A549 treated with AZD9567 at 1 μM for 4 hours (cell line): Measurements from ENCODE around the gene HELQ. TPM values are rescaled to one million over a fixed set of nuclear protein-coding genes. Genes with fewer than 3 reads are reported as not detected.

Experiments
- total RNA-seq: library from RNA; stranded (reverse); fragments of 200-300 nt; extraction: Qiagen RNA extraction; gene quantifications from 5 replicates; pipeline ENCODE4 v1.2.3, GENCODE V29; 2022; ENCODE audit not compliant: insufficient read depth

Gene HELQ, protein sequence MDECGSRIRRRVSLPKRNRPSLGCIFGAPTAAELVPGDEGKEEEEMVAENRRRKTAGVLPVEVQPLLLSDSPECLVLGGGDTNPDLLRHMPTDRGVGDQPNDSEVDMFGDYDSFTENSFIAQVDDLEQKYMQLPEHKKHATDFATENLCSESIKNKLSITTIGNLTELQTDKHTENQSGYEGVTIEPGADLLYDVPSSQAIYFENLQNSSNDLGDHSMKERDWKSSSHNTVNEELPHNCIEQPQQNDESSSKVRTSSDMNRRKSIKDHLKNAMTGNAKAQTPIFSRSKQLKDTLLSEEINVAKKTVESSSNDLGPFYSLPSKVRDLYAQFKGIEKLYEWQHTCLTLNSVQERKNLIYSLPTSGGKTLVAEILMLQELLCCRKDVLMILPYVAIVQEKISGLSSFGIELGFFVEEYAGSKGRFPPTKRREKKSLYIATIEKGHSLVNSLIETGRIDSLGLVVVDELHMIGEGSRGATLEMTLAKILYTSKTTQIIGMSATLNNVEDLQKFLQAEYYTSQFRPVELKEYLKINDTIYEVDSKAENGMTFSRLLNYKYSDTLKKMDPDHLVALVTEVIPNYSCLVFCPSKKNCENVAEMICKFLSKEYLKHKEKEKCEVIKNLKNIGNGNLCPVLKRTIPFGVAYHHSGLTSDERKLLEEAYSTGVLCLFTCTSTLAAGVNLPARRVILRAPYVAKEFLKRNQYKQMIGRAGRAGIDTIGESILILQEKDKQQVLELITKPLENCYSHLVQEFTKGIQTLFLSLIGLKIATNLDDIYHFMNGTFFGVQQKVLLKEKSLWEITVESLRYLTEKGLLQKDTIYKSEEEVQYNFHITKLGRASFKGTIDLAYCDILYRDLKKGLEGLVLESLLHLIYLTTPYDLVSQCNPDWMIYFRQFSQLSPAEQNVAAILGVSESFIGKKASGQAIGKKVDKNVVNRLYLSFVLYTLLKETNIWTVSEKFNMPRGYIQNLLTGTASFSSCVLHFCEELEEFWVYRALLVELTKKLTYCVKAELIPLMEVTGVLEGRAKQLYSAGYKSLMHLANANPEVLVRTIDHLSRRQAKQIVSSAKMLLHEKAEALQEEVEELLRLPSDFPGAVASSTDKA
- 4.8 to 6.1 TPM (median 5.2 TPM) in 5 replicates for total RNA-seq

GRCh38 chr4:83455281-83456183, at the start of gene HELQ, which contains the start of gene MRPS18C:
HELQ (minus strand) TSS chr4:83455823; CDS start chr4:83455693, 130 bp downstream.
MRPS18C (plus strand) TSS chr4:83456058; CDS start chr4:83456078, 20 bp downstream.

GRCh38 chr4:83484500-83485461, 29.2 kb upstream of the HELQ start, which contains the start of gene ABRAXAS1:
ABRAXAS1 (minus strand) TSS chr4:83485100; CDS start chr4:83485072, 28 bp downstream.

Other genes with a start within 250 kb of the HELQ start
- 15.1 to 20.8 TPM (median 19.7 TPM) in 5 replicates for gene COQ2, start 171.0 kb downstream of the HELQ start, total RNA-seq
- 0.69 to 1.6 TPM (median 1.1 TPM) in 5 replicates for gene HPSE, start 121.0 kb downstream of the HELQ start, total RNA-seq
- 42.7 to 56.3 TPM (median 48.3 TPM) in 5 replicates for gene MRPS18C, start 235 bp upstream of the HELQ start, total RNA-seq
- gene ABRAXAS1, start 29.3 kb upstream of the HELQ start, total RNA-seq, result 5.5 to 7.1 TPM (median 6.9 TPM) in 5 replicates
- 21.4 to 31.5 TPM (median 27.4 TPM) in 5 replicates for gene GPAT3, start 80.3 kb upstream of the HELQ start, total RNA-seq